OCI-LY1 (cell line): ENCODE measurements around the gene LMBR1L.

ENCODE experiments used
- EZH2 ChIP-seq: fragments of 200-600 bp; sonication (generic), shearing (Covaris generic); IDR thresholded peaks from 2 replicates; pipeline ENCODE4 v1.8.0; 2017; ENCODE audit warnings: borderline replicate concordance, mixed run types, mild to moderate bottlenecking, antibody characterized with exemption, low read length, moderate library complexity, mixed read lengths
- TF ChIP-seq, protein P1 (sequence below): fragments of 200-600 bp; sonication (generic), shearing (Covaris generic); IDR thresholded peaks from 2 replicates; pipeline ENCODE4 v1.5.1; 2017; ENCODE audit warnings: mild to moderate bottlenecking, antibody characterized with exemption, low read length, moderate library complexity, mixed read lengths

DNA sequence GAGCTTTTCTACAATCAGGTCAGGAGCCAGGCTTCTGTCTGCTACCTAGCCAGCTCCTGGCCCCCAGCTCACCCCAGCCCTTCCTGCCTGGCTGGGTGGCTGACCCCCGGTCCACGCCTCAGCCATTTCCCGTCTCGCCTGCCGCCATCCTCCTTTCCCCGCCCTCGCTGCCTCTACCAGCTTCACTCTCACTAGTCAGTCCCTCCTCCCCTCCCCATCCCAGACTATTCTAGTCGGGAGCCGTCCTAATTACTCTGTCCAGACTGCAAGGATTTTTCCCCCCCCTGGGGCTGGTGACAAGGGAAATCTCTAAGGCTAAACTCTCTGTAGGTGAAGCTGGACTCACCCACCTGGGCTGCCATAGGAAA, 16.9 kb downstream of the LMBR1L start:
- TF ChIP-seq, protein P1, sequence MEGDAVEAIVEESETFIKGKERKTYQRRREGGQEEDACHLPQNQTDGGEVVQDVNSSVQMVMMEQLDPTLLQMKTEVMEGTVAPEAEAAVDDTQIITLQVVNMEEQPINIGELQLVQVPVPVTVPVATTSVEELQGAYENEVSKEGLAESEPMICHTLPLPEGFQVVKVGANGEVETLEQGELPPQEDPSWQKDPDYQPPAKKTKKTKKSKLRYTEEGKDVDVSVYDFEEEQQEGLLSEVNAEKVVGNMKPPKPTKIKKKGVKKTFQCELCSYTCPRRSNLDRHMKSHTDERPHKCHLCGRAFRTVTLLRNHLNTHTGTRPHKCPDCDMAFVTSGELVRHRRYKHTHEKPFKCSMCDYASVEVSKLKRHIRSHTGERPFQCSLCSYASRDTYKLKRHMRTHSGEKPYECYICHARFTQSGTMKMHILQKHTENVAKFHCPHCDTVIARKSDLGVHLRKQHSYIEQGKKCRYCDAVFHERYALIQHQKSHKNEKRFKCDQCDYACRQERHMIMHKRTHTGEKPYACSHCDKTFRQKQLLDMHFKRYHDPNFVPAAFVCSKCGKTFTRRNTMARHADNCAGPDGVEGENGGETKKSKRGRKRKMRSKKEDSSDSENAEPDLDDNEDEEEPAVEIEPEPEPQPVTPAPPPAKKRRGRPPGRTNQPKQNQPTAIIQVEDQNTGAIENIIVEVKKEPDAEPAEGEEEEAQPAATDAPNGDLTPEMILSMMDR, result no peak
- no peak for TF ChIP-seq EZH2
